Spleen (tissue), 7 donors: Measurements from ENCODE around the gene MED25.

Source experiments
- CTCF ChIP-seq, 11 experiments: fragments of 200-600 bp in 7 of 11; fragments of 450-650 bp in 4 of 11; sonication (generic) in 4 of 11; IDR thresholded peaks in 8 of 11; conservative IDR thresholded peaks in 3 of 11; 1 replicate in 7 of 11; 2 replicates in 4 of 11; pipeline versions ENCODE4 v1.4.0 to v1.8.0; 2016 to 2021; ENCODE audit warnings: antibody characterized with exemption in 11 of 11, inconsistent platforms in 4 of 11, mild to moderate bottlenecking in 1 of 11
- POLR2A ChIP-seq, 3 donors: fragments of 450-650 bp; IDR thresholded peaks; one replicate each; pipeline ENCODE4 v1.5.1; 2017; ENCODE audit warnings: antibody characterized with exemption in 3 of 3, mild to moderate bottlenecking in 1 of 3
- donor health status: DM: no; HTN: no; CAD: no; lungs with moderate emphysema.
- donor health status: DM: no; HTN: no; CAD: no.
- donor health status: DM: no; HTN: no; CAD: no.

GRCh38 chr19:49840736-49841249, 22.7 kb downstream of the MED25 start:
- TF ChIP-seq POLR2A (IDR thresholded peaks at IDR 0.05): no peak
- no peak for TF ChIP-seq CTCF (IDR thresholded peaks at IDR 0.05 in 8 of 11, conservative IDR thresholded peaks at IDR 0.05 in 3 of 11)
